ENCODE results near the gene CD248.

DNA sequence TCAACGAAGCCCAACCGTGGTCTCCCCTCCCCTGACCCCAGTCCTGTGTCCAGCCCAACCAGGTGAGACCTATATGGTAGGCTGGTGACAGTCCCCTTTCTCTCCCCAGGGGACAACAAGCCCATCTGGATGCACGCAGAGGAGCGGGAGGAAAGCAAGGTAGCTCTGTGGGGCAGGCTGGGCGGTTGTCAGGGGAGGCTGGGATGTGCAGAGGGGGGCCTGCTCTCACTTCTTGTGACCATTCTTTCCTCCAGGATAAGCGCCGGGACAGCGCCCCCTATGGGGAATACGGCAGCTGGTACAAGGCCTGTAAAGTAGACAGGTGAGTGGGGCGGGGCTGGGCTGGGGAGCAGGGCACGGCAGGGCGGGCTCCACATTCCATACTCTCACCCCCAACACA lies 51.9 kb downstream of the CD248 start:
- TF ChIP-seq POLR2AphosphoS5 (IDR thresholded peaks at IDR 0.05; ENCODE audit: low read depth, low read length) (no peak), POLR2A (IDR thresholded peaks at IDR 0.05; ENCODE audit: low read depth, low read length) (no peak), TAF1 (IDR thresholded peaks at IDR 0.05; ENCODE audit: borderline replicate concordance, low read depth, low read length) (no peak)

All from GM12892 (cell line).